Measurements from ENCODE around the gene CAMK1D. TPM values are rescaled to one million over a fixed set of nuclear protein-coding genes. Genes with fewer than 3 reads are reported as not detected.

The CAMK1D gene
- total and polyA plus RNA-seq, 2 experiments from 2014 or later: 4.6 to 7.2 TPM

DNA sequence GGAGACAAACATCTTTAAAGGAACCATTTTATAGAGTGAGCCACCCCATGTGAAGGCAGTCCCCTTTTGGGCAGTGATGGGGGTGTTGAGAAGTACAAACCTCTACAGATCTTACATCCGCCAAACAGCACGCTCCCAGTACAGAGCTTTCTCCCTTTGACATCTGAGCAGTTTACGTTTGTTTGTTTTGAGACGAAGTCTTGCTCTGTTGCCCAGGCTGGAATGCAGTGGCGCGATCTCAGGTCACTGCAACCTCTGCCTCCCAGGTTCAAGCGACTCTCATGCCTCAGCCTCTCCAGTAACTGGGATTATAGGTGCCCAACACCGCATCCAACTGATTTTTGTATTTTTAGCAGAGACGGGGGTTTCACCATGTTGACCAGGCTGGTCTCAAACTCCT lies 523.2 kb downstream of the CAMK1D start (continued):
- TF ChIP-seq ZNF462 (CRISPR knock-in tag; IDR thresholded peaks at IDR 0.05) (no peak), ZNF331 (CRISPR knock-in tag; IDR thresholded peaks at IDR 0.05; ENCODE audit: low read depth) (no peak), STAT1 (IDR thresholded peaks at IDR 0.05; ENCODE audit: unreplicated experiment) (no peak), ZNF114 (CRISPR knock-in tag; IDR thresholded peaks at IDR 0.05) (no peak)
- TF ChIP-seq, protein P1, sequence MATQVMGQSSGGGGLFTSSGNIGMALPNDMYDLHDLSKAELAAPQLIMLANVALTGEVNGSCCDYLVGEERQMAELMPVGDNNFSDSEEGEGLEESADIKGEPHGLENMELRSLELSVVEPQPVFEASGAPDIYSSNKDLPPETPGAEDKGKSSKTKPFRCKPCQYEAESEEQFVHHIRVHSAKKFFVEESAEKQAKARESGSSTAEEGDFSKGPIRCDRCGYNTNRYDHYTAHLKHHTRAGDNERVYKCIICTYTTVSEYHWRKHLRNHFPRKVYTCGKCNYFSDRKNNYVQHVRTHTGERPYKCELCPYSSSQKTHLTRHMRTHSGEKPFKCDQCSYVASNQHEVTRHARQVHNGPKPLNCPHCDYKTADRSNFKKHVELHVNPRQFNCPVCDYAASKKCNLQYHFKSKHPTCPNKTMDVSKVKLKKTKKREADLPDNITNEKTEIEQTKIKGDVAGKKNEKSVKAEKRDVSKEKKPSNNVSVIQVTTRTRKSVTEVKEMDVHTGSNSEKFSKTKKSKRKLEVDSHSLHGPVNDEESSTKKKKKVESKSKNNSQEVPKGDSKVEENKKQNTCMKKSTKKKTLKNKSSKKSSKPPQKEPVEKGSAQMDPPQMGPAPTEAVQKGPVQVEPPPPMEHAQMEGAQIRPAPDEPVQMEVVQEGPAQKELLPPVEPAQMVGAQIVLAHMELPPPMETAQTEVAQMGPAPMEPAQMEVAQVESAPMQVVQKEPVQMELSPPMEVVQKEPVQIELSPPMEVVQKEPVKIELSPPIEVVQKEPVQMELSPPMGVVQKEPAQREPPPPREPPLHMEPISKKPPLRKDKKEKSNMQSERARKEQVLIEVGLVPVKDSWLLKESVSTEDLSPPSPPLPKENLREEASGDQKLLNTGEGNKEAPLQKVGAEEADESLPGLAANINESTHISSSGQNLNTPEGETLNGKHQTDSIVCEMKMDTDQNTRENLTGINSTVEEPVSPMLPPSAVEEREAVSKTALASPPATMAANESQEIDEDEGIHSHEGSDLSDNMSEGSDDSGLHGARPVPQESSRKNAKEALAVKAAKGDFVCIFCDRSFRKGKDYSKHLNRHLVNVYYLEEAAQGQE (IDR thresholded peaks at IDR 0.05; ENCODE audit: unreplicated experiment): no peak

DNA sequence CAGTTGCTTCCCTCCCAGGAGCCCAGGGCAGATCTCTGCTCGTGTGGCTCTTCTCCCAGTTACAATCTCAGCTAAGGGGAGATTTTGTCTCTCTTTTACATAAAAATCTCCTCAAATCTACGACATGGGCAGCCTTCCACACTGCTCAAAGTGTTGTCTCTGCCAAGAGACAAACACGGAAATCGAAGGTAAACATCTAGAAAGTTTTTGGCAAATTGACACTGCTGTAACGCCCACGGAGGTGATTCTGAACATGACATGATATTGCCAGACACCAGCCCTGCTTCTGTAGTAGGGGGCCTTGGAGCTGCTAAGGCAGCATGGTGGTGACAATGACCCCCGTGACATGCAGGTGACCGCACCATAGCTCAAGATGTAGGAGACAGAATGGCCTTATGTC lies 523.8 kb downstream of the CAMK1D start:
- no peaks in the 10 kb centered on the region for H3K79me2 ChIP-seq (replicated peaks; ENCODE audit: insufficient read depth)
- Mint-ChIP-seq H3K4me1 (no peaks in the 10 kb centered on the region), H3K9me3 (no peaks in the 10 kb centered on the region), H3K4me3 (no peak overlapping the region), H3K27ac (no peak overlapping the region), H3K27me3 (ENCODE audit: insufficient read depth, low read depth, poor library complexity) (peaks cover 8% of the 10 kb centered on the region), H3K36me3 (ENCODE audit: low read depth) (no peaks in the 10 kb centered on the region)
- H4K20me1 ChIP-seq (replicated peaks; ENCODE audit: insufficient read depth): no peaks in the 10 kb centered on the region
- no peaks in the 10 kb centered on the region for H3K36me3 ChIP-seq (ENCODE audit: insufficient read depth)
- no peak overlapping the region for H2AFZ ChIP-seq
- ATAC-seq (no peak), DNase-seq (ENCODE audit: low spot score) (no peak)
- H3K4me2 ChIP-seq: no peak overlapping the region
- H3K9me2 ChIP-seq (ENCODE audit: insufficient read depth): no peaks in the 10 kb centered on the region
- no peaks in the 10 kb centered on the region for H3K4me1 ChIP-seq (ENCODE audit: insufficient read depth)
- no peaks in the 10 kb centered on the region for H3K27me3 ChIP-seq (ENCODE audit: insufficient read depth)
- no peak overlapping the region for H3K4me3 ChIP-seq
- no peak overlapping the region for H3K27ac ChIP-seq (ENCODE audit: low read depth)
- H3F3A ChIP-seq (replicated peaks; ENCODE audit: low read depth): no peaks in the 10 kb centered on the region
- TF ChIP-seq STAT1 (IDR thresholded peaks at IDR 0.05; ENCODE audit: unreplicated experiment) (no peak), ZNF462 (CRISPR knock-in tag; IDR thresholded peaks at IDR 0.05) (no peak), CREB1 (CRISPR knock-in tag; IDR thresholded peaks at IDR 0.05; ENCODE audit: low read depth) (no peak)
